Naive thymus-derived CD4-positive, alpha-beta T cell (primary cell): ENCODE data around the gene PHACTR4. TPM values are rescaled to one million over a fixed set of nuclear protein-coding genes. Genes with fewer than 3 reads are reported as not detected.
A peak's percentile ranks its signal among the peaks of the same experiment; 100 is the strongest.
"Not testable (repeated sequence)": the region's sequence is repeated elsewhere in the genome, so short reads cannot be mapped to it uniquely, and the experiment has no call there.

ENCODE experiments used
- ATAC-seq: fragments of 150-1000 bp; cut with Tn5 transposase; 2 replicates; pipeline ENCODE4 v1.10.0; 2021; ENCODE audit warnings: mild to moderate bottlenecking, moderate library complexity
- CTCF ChIA-PET: fragments of 350-600 bp; sonication (Branson Sonifier 250); formaldehyde crosslinking; loops from one replicate; lab custom pipeline; 2021; ENCODE audit warnings: antibody characterized with exemption; lab: Charles Lee
- POLR2A ChIA-PET: fragments of 350-600 bp; sonication (Branson Sonifier 250); formaldehyde crosslinking; loops from one replicate; lab custom pipeline; 2021; ENCODE audit warnings: antibody characterized with exemption, inconsistent platforms; lab: Charles Lee
- DNase-seq, 9 donors: peaks; one replicate each; pipeline versions ENCODE4 v3.0.0 to v3.0.0-alpha.2; 2020 to 2022; ENCODE audit warnings: mixed read lengths in 1 of 9
- H3K27ac ChIP-seq: one replicate; pipeline ENCODE4 v1.7.0; 2013; ENCODE audit warnings: mild to moderate bottlenecking, low read depth, low read length, moderate library complexity
- H3K27me3 ChIP-seq, 2 donors: one replicate each; pipeline ENCODE4 v1.7.0; 2013; ENCODE audit warnings: low read length in 2 of 2, mild to moderate bottlenecking in 2 of 2, moderate library complexity in 2 of 2; ENCODE audit not compliant: control insufficient read depth in 2 of 2, insufficient read depth in 2 of 2
- H3K36me3 ChIP-seq, 3 experiments: 1 replicate in 2 of 3; 2 replicates in 1 of 3; pipeline ENCODE4 v1.7.0; 2013; ENCODE audit warnings: low read length in 3 of 3, mild to moderate bottlenecking in 3 of 3, moderate library complexity in 1 of 3; ENCODE audit not compliant: insufficient read depth in 3 of 3, control insufficient read depth in 2 of 3
- H3K4me1 ChIP-seq, 2 donors: one replicate each; pipeline ENCODE4 v1.7.0; 2013; ENCODE audit warnings: low read length in 2 of 2, mild to moderate bottlenecking in 2 of 2, moderate library complexity in 1 of 2; ENCODE audit not compliant: control insufficient read depth in 2 of 2, insufficient read depth in 2 of 2
- H3K4me3 ChIP-seq: 2 replicates; pipeline ENCODE4 v1.7.0; 2013; ENCODE audit warnings: mild to moderate bottlenecking, low read length
- H3K9me3 ChIP-seq, 3 experiments: 1 replicate in 2 of 3; 2 replicates in 1 of 3; pipeline ENCODE4 v1.7.0; 2013; ENCODE audit warnings: low read length in 3 of 3; ENCODE audit not compliant: control insufficient read depth in 2 of 3
- H3K27ac Mint-ChIP-seq, 9 donors: one replicate each; pipeline ENCODE4 v1.8.0; 2020 to 2022; ENCODE audit warnings: mixed read lengths in 9 of 9, mild to moderate bottlenecking in 8 of 9, moderate library complexity in 5 of 9, inconsistent platforms in 2 of 9
- H3K27me3 Mint-ChIP-seq, 5 donors: one replicate each; pipeline ENCODE4 v1.8.0; 2021 to 2022; ENCODE audit warnings: mixed read lengths in 5 of 5, mild to moderate bottlenecking in 1 of 5
- H3K36me3 Mint-ChIP-seq, 5 donors: one replicate each; pipeline ENCODE4 v1.8.0; 2020 to 2022; ENCODE audit warnings: mixed read lengths in 5 of 5, mild to moderate bottlenecking in 3 of 5, inconsistent platforms in 1 of 5
- H3K4me1 Mint-ChIP-seq, 7 donors: one replicate each; pipeline ENCODE4 v1.8.0; 2020 to 2022; ENCODE audit warnings: mixed read lengths in 7 of 7, mild to moderate bottlenecking in 3 of 7, inconsistent platforms in 1 of 7
- H3K4me3 Mint-ChIP-seq, 10 donors: one replicate each; pipeline ENCODE4 v1.8.0; 2020 to 2022; ENCODE audit warnings: mild to moderate bottlenecking in 10 of 10, mixed read lengths in 10 of 10, moderate library complexity in 6 of 10, inconsistent platforms in 2 of 10
- H3K9me3 Mint-ChIP-seq, 11 donors: one replicate each; pipeline ENCODE4 v1.8.0; 2020 to 2022; ENCODE audit warnings: mixed read lengths in 11 of 11, mild to moderate bottlenecking in 4 of 11, inconsistent platforms in 1 of 11, moderate library complexity in 1 of 11
- intact Hi-C, 2 donors: fragments of 100-400 bp; cut with micrococcal nuclease; formaldehyde crosslinking; loops; one replicate each; pipeline ENCODE4 v1.15.1; 2023
- polyA plus RNA-seq, 2 donors: library from polyadenylated mRNA; unstranded; fragments of 300-500 nt; fragmentation: Illumina TruSeq; gene quantifications; one replicate each; pipeline ENCODE4 v1.2.3, GENCODE V29; 2021
- total RNA-seq, 6 experiments: library from RNA in 5 of 6; stranded (reverse) in 5 of 6; gene quantifications; 1 replicate in 5 of 6; 2 replicates in 1 of 6; pipeline ENCODE4 v1.2.3 and lab custom pipeline; 2021 to 2026

PHACTR4 gene
- total and polyA plus RNA-seq, 7 experiments from 2014 or later, result 8.5 to 29.0 (median 23.0) TPM

- peak overlapping the region in 3 of 10 donors; percentile 91 to 95 (median 91) for H3K4me3 Mint-ChIP-seq
- not testable (repeated sequence) for H3K9me3 ChIP-seq, ATAC-seq, H3K9me3 Mint-ChIP-seq, H3K27ac Mint-ChIP-seq, H3K27me3 Mint-ChIP-seq, H3K27ac ChIP-seq, H3K4me3 ChIP-seq, H3K27me3 ChIP-seq, DNase-seq
- peaks cover 12 to 32% (median 26%) of the 10 kb centered on the region in 7 donors for H3K4me1 Mint-ChIP-seq
- intact Hi-C loops, result loop anchor here in 1 of 2 donors (5.0 kb wide), 1 partner anchor 1405 kb away; the partner anchor contains the start of gene NUDC
- H3K36me3 ChIP-seq, result peaks cover 0 to 17% (median 2%) of the 10 kb centered on the region in 3 experiments
- peaks cover 1 to 18% (median 7%) of the 10 kb centered on the region in 5 donors for H3K36me3 Mint-ChIP-seq
- ChIA-PET CTCF (interaction anchor here (0.6 kb wide), 1 partner anchor 69 kb away, joined by 8 read pairs; no protein-coding TSS in a partner anchor), POLR2A (interaction anchor here (0.6 to 2.4 kb wide), 4 partner anchors 10 to 78 kb away, joined by 3 to 18 read pairs (median 3); partner anchors contain the start of gene SESN2)
- peaks cover 13 to 14% of the 10 kb centered on the region in 2 donors for H3K4me1 ChIP-seq
Observed at GRCh38 chr1:28327431-28327830, 42.1 kb upstream of the PHACTR4 start.

GRCh38 chr1:28328228-28328648 lies 41.3 kb upstream of the PHACTR4 start:
- ChIA-PET CTCF (interaction anchor here (0.6 to 1.6 kb wide), 4 partner anchors 79 to 545 kb away, joined by 3 to 4 read pairs (median 4); no protein-coding TSS in a partner anchor), POLR2A (interaction anchor here (0.6 to 3.2 kb wide), 26 partner anchors 8 to 854 kb away, joined by 3 to 31 read pairs (median 4); partner anchors contain the start of genes ATP5IF1, RCC1, RNU11 and SESN2)
- Histone ChIP-seq H3K4me1 (peaks cover 13 to 14% of the 10 kb centered on the region in 2 donors), H3K27me3 (no peaks in the 10 kb centered on the region), H3K4me3 (peak overlapping the region; percentile 59), H3K27ac (peak overlapping the region; percentile 86), H3K9me3 (no peaks in the 10 kb centered on the region), H3K36me3 (peaks cover 0 to 25% (median 4%) of the 10 kb centered on the region in 3 experiments)
- peak overlapping the region; percentile 89 to 98 (median 92) for H3K4me3 Mint-ChIP-seq
- intact Hi-C loops, result loop anchor here (1.0 to 5.0 kb wide), 12 partner anchors 69 to 1406 kb away; partner anchors contain the start of genes EYA3 (in 2 of the 2), SESN2 (in 2 of the 2), ATP5IF1 (in 1 of the 2) and NUDC (in 1 of the 2)
- DNase-seq (no peak), ATAC-seq (no peak)
- H3K4me1 Mint-ChIP-seq, result peaks cover 20 to 39% (median 34%) of the 10 kb centered on the region in 7 donors
- H3K36me3 Mint-ChIP-seq, result peaks cover 7 to 26% (median 15%) of the 10 kb centered on the region in 5 donors
- peaks cover 0 to 3% (median 0%) of the 10 kb centered on the region in 5 donors for H3K27me3 Mint-ChIP-seq
- H3K9me3 Mint-ChIP-seq, result peaks cover 0 to 7% (median 0%) of the 10 kb centered on the region in 11 donors
- peak overlapping the region; percentile 92 to 100 (median 98) for H3K27ac Mint-ChIP-seq

- ATAC-seq (peak; percentile 14), DNase-seq (peak in 2 of 9 donors; percentile 32 to 48)
- Histone ChIP-seq H3K36me3 (peaks cover 0 to 35% (median 4%) of the 10 kb centered on the region in 3 experiments), H3K9me3 (no peaks in the 10 kb centered on the region), H3K4me3 (peak overlapping the region; percentile 59), H3K4me1 (peaks cover 13 to 14% of the 10 kb centered on the region in 2 donors), H3K27ac (peak overlapping the region; percentile 86), H3K27me3 (no peaks in the 10 kb centered on the region)
- Mint-ChIP-seq H3K27me3 (peaks cover 0 to 3% (median 0%) of the 10 kb centered on the region in 5 donors), H3K36me3 (peaks cover 8 to 29% (median 21%) of the 10 kb centered on the region in 5 donors), H3K9me3 (peaks cover 0 to 7% (median 0%) of the 10 kb centered on the region in 11 donors), H3K4me3 (peak overlapping the region; percentile 89 to 98 (median 92)), H3K27ac (peak overlapping the region; percentile 92 to 100 (median 98)), H3K4me1 (peaks cover 20 to 40% (median 39%) of the 10 kb centered on the region in 7 donors)
- ChIA-PET CTCF (interaction anchor here (0.7 to 1.6 kb wide), 4 partner anchors 82 to 852 kb away, joined by 3 to 5 read pairs (median 4); partner anchors contain the start of gene SRSF4), POLR2A (interaction anchor here (0.7 to 3.2 kb wide), 21 partner anchors 8 to 853 kb away, joined by 3 to 31 read pairs (median 4); partner anchors contain the start of genes ATP5IF1, DNAJC8, PHACTR4 and RCC1)
- intact Hi-C loops, result loop anchor here (1.0 to 5.0 kb wide), 8 partner anchors 40 to 1407 kb away; partner anchors contain the start of genes PHACTR4 (in 2 of the 2), ATP5IF1 (in 1 of the 2), NUDC (in 1 of the 2) and TAF12 (in 1 of the 2)
Observed at GRCh38 chr1:28329395-28330153, 40.0 kb upstream of the PHACTR4 start.

GRCh38 chr1:28338897-28339296 lies 30.6 kb upstream of the PHACTR4 start:
- ATAC-seq, result no peak
- Mint-ChIP-seq H3K9me3 (no peaks in the 10 kb centered on the region), H3K27me3 (no peaks in the 10 kb centered on the region)

GRCh38 chr1:28339551-28339950 lies 30.0 kb upstream of the PHACTR4 start:
- Mint-ChIP-seq H3K9me3 (no peaks in the 10 kb centered on the region), H3K27ac (no peak overlapping the region), H3K4me1 (peaks cover 0 to 4% (median 0%) of the 10 kb centered on the region in 7 donors), H3K27me3 (no peaks in the 10 kb centered on the region), H3K4me3 (no peak overlapping the region), H3K36me3 (peaks cover 4 to 7% (median 6%) of the 10 kb centered on the region in 5 donors)
- Histone ChIP-seq H3K36me3 (peaks cover 0 to 13% (median 0%) of the 10 kb centered on the region in 3 experiments), H3K27me3 (no peaks in the 10 kb centered on the region), H3K9me3 (no peaks in the 10 kb centered on the region), H3K27ac (no peak overlapping the region), H3K4me1 (no peaks in the 10 kb centered on the region), H3K4me3 (no peak overlapping the region)
- intact Hi-C loops, result no loop called here
- DNase-seq (no peak), ATAC-seq (no peak)
- CTCF ChIA-PET, result no interaction called here
- POLR2A ChIA-PET, result no interaction called here

More at GRCh38 chr1:28338897-28339296, 30.6 kb upstream of the PHACTR4 start:
- CTCF ChIA-PET, result no interaction called here
- peaks cover 0 to 7% (median 0%) of the 10 kb centered on the region in 7 donors for H3K4me1 Mint-ChIP-seq
- peaks cover 4 to 11% (median 8%) of the 10 kb centered on the region in 5 donors for H3K36me3 Mint-ChIP-seq
- H3K27me3 ChIP-seq, result no peaks in the 10 kb centered on the region
- intact Hi-C loops, result no loop called here
- no peak overlapping the region for H3K27ac Mint-ChIP-seq
- H3K9me3 ChIP-seq, result no peaks in the 10 kb centered on the region
- no peak overlapping the region for H3K4me3 ChIP-seq
- DNase-seq, result no peak
- POLR2A ChIA-PET, result interaction anchor here (2.4 kb wide), 1 partner anchor 10 kb away, joined by 10 read pairs; the partner anchor contains the start of gene MED18
- H3K27ac ChIP-seq, result no peak overlapping the region
- peaks cover 0 to 18% (median 0%) of the 10 kb centered on the region in 3 experiments for H3K36me3 ChIP-seq
- H3K4me3 Mint-ChIP-seq, result no peak overlapping the region
- H3K4me1 ChIP-seq, result no peaks in the 10 kb centered on the region
